MM.1S (cell line): ENCODE data around the gene ADD1.

ENCODE experiments used
- CTCF ChIP-seq: fragments of 300-600 bp; sonication (generic); IDR thresholded peaks from 2 replicates; pipeline ENCODE4 v1.5.1; 2016; ENCODE audit warnings: antibody characterized with exemption, low read length, mixed read lengths
- EZH2 ChIP-seq: fragments of 300-600 bp; sonication (generic); optimal IDR thresholded peaks from 2 replicates; pipeline ENCODE3; 2017; ENCODE audit warnings: low read depth, mild to moderate bottlenecking, antibody characterized with exemption, low read length, mixed read lengths
- EZH2phosphoT487 ChIP-seq: fragments of 300-600 bp; sonication (generic); IDR thresholded peaks from 2 replicates; pipeline ENCODE4 v1.6.1; 2018; ENCODE audit warnings: antibody characterized with exemption, low read length

GRCh38 chr4:2870082-2870481, 26.4 kb downstream of the ADD1 start:
- TF ChIP-seq CTCF (no peak), EZH2phosphoT487 (no peak), EZH2 (no peak)
